Endothelial cell of umbilical vein (primary cell): ENCODE results near the gene TNIK.

Experiments used
- POLR2AphosphoS5 ChIP-seq: IDR thresholded peaks from 2 replicates; pipeline ENCODE4 v1.6.1; 2012; ENCODE audit warnings: low read depth, mild to moderate bottlenecking, control low read depth, low read length, moderate library complexity; ENCODE audit not compliant: insufficient read depth
- TF ChIP-seq, protein P1 (sequence below), 2 donors: IDR thresholded peaks; 1 replicate in 1 of 2; 2 replicates in 1 of 2; pipeline ENCODE4 v1.5.1; 2011; ENCODE audit warnings: low read length in 2 of 2, mild to moderate bottlenecking in 2 of 2, moderate library complexity in 2 of 2, control low read depth in 1 of 2, inconsistent platforms in 1 of 2, low read depth in 1 of 2; ENCODE audit not compliant: insufficient read depth in 1 of 2; ENCODE audit errors: extremely low read depth in 1 of 2

- TF ChIP-seq, protein P1, sequence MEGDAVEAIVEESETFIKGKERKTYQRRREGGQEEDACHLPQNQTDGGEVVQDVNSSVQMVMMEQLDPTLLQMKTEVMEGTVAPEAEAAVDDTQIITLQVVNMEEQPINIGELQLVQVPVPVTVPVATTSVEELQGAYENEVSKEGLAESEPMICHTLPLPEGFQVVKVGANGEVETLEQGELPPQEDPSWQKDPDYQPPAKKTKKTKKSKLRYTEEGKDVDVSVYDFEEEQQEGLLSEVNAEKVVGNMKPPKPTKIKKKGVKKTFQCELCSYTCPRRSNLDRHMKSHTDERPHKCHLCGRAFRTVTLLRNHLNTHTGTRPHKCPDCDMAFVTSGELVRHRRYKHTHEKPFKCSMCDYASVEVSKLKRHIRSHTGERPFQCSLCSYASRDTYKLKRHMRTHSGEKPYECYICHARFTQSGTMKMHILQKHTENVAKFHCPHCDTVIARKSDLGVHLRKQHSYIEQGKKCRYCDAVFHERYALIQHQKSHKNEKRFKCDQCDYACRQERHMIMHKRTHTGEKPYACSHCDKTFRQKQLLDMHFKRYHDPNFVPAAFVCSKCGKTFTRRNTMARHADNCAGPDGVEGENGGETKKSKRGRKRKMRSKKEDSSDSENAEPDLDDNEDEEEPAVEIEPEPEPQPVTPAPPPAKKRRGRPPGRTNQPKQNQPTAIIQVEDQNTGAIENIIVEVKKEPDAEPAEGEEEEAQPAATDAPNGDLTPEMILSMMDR (IDR thresholded peaks at IDR 0.05; ENCODE audit: extremely low read depth in 1 of 2, insufficient read depth in 1 of 2, low read depth in 1 of 2, low read length in 2 of 2): no peak
- TF ChIP-seq POLR2AphosphoS5: no peak
Observed at GRCh38 chr3:171142985-171143384, 317.2 kb downstream of the TNIK start.
